ENCODE measurements around the gene HIGD1C. TPM values are rescaled to one million over a fixed set of nuclear protein-coding genes. Genes with fewer than 3 reads are reported as not detected.
A peak's percentile ranks its signal among the peaks of the same experiment; 100 is the strongest.

HIGD1C gene
- total and polyA plus RNA-seq, 2 experiments from 2014 or later, result not detected

DNA sequence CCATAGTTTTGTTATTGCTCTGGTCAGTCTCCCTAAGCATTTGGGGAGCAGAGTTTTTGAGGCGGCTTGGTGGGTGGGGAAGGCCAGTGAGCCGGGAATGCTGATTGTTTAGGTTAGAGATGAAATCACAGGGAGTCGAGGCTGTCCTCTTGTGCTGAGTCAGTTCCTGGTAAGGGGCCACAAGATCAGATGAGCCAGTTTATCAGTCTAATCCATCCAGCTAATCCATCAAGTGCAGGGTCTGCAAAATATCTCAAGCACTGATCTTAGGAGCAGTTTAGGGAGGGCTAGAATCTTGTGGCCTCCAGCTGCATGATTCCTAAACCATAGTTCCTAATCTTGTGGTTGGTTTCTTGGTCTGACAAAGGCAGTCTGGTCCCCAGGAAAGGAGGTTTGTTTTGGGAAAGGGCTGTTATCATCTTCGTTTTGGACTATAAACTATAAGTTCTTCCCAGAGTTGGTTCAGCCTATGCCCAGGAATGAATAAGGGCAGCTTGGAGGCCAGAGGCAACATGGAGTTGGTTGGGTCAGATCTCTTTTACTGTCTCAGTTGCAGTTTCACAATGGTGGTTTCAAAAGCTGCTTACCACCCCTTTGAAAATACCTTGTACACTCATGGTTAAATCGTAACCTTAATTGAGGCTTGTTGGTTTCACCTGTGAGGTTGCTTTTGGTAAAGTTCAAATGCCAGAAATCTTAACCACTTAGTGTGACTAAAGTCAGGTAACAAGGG is 33.6 kb upstream of the HIGD1C start:
- no peak overlapping the region for H3K4me3 ChIP-seq
- TF ChIP-seq, protein P1, sequence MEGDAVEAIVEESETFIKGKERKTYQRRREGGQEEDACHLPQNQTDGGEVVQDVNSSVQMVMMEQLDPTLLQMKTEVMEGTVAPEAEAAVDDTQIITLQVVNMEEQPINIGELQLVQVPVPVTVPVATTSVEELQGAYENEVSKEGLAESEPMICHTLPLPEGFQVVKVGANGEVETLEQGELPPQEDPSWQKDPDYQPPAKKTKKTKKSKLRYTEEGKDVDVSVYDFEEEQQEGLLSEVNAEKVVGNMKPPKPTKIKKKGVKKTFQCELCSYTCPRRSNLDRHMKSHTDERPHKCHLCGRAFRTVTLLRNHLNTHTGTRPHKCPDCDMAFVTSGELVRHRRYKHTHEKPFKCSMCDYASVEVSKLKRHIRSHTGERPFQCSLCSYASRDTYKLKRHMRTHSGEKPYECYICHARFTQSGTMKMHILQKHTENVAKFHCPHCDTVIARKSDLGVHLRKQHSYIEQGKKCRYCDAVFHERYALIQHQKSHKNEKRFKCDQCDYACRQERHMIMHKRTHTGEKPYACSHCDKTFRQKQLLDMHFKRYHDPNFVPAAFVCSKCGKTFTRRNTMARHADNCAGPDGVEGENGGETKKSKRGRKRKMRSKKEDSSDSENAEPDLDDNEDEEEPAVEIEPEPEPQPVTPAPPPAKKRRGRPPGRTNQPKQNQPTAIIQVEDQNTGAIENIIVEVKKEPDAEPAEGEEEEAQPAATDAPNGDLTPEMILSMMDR (IDR thresholded peaks at IDR 0.05; ENCODE audit: low read depth, low read length), result no peak

DNA sequence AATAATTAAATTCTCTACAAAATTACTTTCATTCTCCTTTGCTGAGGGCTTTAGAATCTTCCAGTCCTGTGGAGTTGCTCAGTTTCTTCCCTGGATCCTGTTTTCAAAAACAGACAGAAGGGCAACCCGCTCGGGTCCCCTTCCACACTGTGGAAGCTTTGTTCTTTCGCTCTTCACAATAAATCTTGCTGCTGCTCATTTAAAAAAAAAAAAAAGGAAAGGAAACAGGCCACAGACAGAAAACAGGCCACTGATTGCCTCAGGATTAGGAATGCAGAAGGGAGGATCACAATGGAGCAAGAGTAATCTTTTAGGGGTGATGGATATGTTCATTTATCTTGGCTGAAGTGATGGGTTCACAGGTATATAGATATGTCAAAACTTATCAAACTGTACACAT is 29.5 kb upstream of the HIGD1C start:
- Histone ChIP-seq H3K27me3 (no peaks in the 10 kb centered on the region), H3K36me3 (no peaks in the 10 kb centered on the region), H3K4me3 (no peak overlapping the region), H3K9me3 (ENCODE audit: low read depth) (no peaks in the 10 kb centered on the region), H3K4me1 (ENCODE audit: low read depth) (peaks cover 46% of the 10 kb centered on the region), H3K27ac (peak overlapping the region; percentile 51)
- peak in 1 of 2 donors; percentile 80 for DNase-seq (ENCODE audit: low read depth in 1 of 2, low spot score in 1 of 2)
- TF ChIP-seq, protein P1 (IDR thresholded peaks at IDR 0.05; ENCODE audit: low read depth, low read length), result no peak

More for the DNA sequence above, 33.6 kb upstream of the HIGD1C start:
- H3K9me3 ChIP-seq (ENCODE audit: low read depth), result no peaks in the 10 kb centered on the region
- H3K36me3 ChIP-seq, result no peaks in the 10 kb centered on the region
- no peak for DNase-seq (ENCODE audit: low read depth in 1 of 2, low spot score in 1 of 2)
- no peak overlapping the region for H3K27ac ChIP-seq
- H3K4me1 ChIP-seq (ENCODE audit: low read depth), result peaks cover 13% of the 10 kb centered on the region
- no peaks in the 10 kb centered on the region for H3K27me3 ChIP-seq

DNA sequence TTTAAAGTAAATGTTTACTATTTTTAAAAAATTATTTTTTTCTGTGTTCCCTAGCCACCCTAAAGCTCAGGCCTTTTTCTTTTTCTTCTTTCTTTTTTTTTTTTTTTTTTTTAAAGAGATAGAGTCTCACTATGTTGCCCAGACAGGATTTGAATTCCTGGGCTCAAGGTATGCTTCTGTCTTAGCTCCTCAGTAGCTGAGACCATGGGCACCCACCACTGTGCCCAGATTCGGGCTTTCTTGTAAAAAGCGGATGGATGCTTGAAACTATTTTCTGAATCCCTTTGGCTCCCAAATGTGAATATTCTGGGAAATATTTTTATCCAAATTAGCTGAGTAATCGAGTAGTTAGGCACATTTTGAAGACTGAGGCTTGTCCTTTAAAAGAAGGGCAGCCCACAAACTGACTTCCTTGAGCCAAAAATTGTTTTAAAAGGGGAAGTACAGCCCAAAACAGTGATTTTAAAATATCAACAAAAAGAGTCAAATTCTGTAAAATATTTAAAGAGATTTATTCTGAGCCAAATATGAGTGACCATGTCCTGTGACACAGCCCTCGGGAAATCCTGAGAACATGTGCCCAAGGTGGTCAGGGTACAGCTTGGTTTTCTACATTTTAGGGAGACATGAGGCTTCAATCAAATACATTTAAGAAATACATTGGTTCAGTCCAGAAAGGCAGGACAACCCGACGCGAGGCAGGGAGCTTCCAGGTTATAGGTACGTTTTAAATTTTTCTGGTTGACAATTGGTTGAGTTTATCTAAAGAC is 28.8 kb upstream of the HIGD1C start:
- H3K36me3 ChIP-seq, result no peaks in the 10 kb centered on the region
- peaks cover 46% of the 10 kb centered on the region for H3K4me1 ChIP-seq (ENCODE audit: low read depth)
- no peak overlapping the region for H3K4me3 ChIP-seq
- TF ChIP-seq, protein P1 (IDR thresholded peaks at IDR 0.05; ENCODE audit: low read depth, low read length), result no peak
- no peaks in the 10 kb centered on the region for H3K9me3 ChIP-seq (ENCODE audit: low read depth)
- H3K27me3 ChIP-seq, result no peaks in the 10 kb centered on the region
- no peak for DNase-seq (ENCODE audit: low read depth in 1 of 2, low spot score in 1 of 2)
- H3K27ac ChIP-seq, result peak overlapping the region; percentile 93

DNA sequence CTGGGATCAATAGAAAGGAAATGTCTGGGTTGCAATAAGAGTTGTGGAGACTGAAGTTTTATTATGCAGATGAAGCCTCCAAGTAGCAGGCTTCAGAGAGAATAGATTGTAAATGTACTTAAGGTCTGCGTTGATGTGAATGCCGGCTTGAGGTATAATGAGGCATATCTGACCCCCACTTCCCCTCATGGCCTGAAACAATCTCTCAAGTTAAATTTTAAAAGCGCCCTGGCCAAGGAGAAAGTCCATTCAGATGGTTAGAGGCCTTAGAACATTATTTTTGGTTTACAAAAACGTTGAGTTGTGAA is 28.3 kb upstream of the HIGD1C start:
- DNase-seq (ENCODE audit: low read depth in 1 of 2, low spot score in 1 of 2), result no peak
- H3K9me3 ChIP-seq (ENCODE audit: low read depth), result no peaks in the 10 kb centered on the region
- H3K27ac ChIP-seq, result peak overlapping the region; percentile 93
- TF ChIP-seq, protein P1 (IDR thresholded peaks at IDR 0.05; ENCODE audit: low read depth, low read length), result no peak
- no peaks in the 10 kb centered on the region for H3K36me3 ChIP-seq
- no peaks in the 10 kb centered on the region for H3K27me3 ChIP-seq
- peak overlapping the region; percentile 28 for H3K4me3 ChIP-seq
- peaks cover 46% of the 10 kb centered on the region for H3K4me1 ChIP-seq (ENCODE audit: low read depth)

DNA sequence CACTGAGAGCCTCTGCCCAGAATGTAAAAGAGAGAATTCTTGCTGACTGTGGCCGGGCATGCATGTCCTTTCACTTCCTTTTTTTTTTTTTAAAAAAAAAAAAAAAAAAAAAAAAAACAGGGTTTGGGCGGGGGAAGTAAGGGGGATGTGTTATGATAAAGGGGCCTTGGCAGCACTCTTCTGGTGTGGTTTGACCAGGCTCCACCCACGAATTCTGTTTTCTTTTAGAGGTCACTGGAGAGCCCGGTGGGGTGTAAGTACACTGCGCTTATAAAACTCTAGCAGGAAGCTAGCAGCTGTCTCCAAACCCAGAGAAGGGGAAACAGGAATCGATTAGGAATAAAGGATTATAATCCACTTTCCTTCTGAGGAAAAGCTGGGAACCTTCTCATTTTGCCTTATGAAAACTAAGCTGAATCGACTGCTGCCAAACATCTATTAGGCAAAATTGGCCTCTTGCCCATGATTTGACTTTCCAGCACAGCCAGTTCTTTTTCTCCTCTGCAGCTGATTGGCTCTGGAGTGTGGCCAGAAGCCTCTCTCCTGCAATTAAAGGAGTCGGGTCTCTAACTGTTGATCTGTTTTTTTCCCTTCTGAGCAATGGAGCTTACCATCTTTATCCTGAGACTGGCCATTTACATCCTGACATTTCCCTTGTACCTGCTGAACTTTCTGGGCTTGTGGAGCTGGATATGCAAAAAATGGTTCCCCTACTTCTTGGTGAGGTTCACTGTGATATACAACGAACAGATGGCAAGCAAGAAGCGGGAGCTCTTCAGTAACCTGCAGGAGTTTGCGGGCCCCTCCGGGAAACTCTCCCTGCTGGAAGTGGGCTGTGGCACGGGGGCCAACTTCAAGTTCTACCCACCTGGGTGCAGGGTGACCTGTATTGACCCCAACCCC is 27.7 kb upstream of the HIGD1C start:
- TF ChIP-seq, protein P1 (IDR thresholded peaks at IDR 0.05; ENCODE audit: low read depth, low read length), result no peak
- Histone ChIP-seq H3K4me1 (ENCODE audit: low read depth) (peaks cover 46% of the 10 kb centered on the region), H3K27me3 (no peaks in the 10 kb centered on the region), H3K4me3 (peak overlapping the region; percentile 28), H3K36me3 (no peaks in the 10 kb centered on the region), H3K9me3 (ENCODE audit: low read depth) (no peaks in the 10 kb centered on the region), H3K27ac (peak overlapping the region; percentile 93)
- peak; percentile 79 to 98 for DNase-seq (ENCODE audit: low read depth in 1 of 2, low spot score in 1 of 2)

Data from cardiac muscle cell (in vitro differentiated cells and primary cell).